ENCODE results near the gene NUDC. TPM values are rescaled to one million over a fixed set of nuclear protein-coding genes. Genes with fewer than 3 reads are reported as not detected.
A peak's percentile ranks its signal among the peaks of the same experiment; 100 is the strongest.

Gene NUDC
- total RNA-seq, 2 donors from 2014 or later = 103 to 120 TPM

GRCh38 chr1:26971590-26971989 lies 50.0 kb downstream of the NUDC start:
- Mint-ChIP-seq H3K4me3 (no peak overlapping the region), H3K27ac (no peak overlapping the region), H3K9me3 (no peaks in the 10 kb centered on the region), H3K27me3 (ENCODE audit: insufficient read depth) (peaks cover 1% of the 10 kb centered on the region), H3K4me1 (no peaks in the 10 kb centered on the region), H3K36me3 (ENCODE audit: low read depth) (no peaks in the 10 kb centered on the region)
- H3K4me1 ChIP-seq (ENCODE audit: control insufficient read depth, insufficient read depth, low read length) = no peaks in the 10 kb centered on the region
- H3K27me3 ChIP-seq (ENCODE audit: control insufficient read depth, insufficient read depth, low read length, poor library complexity, severe bottlenecking) = no peaks in the 10 kb centered on the region
- no peak overlapping the region for H3K9ac ChIP-seq (ENCODE audit: extremely low read depth, low read length, poor library complexity, severe bottlenecking)
- no peaks in the 10 kb centered on the region for H3K9me3 ChIP-seq (ENCODE audit: control insufficient read depth, low read length)
- DNase-seq = no peak
- no peaks in the 10 kb centered on the region for H3K36me3 ChIP-seq (ENCODE audit: control insufficient read depth, insufficient read depth, low read length)
- H3K4me3 ChIP-seq (ENCODE audit: low read length) = no peak overlapping the region
- no peak overlapping the region for H3K27ac ChIP-seq (ENCODE audit: low read depth, low read length)
- 87 to 100% methylated on average over 1 to 3 of the region's 3 CpGs for WGBS, 2 experiments (ENCODE audit: insufficient coverage in 1 of 2, insufficient read length in 1 of 2)
- TF ChIP-seq, protein P1, sequence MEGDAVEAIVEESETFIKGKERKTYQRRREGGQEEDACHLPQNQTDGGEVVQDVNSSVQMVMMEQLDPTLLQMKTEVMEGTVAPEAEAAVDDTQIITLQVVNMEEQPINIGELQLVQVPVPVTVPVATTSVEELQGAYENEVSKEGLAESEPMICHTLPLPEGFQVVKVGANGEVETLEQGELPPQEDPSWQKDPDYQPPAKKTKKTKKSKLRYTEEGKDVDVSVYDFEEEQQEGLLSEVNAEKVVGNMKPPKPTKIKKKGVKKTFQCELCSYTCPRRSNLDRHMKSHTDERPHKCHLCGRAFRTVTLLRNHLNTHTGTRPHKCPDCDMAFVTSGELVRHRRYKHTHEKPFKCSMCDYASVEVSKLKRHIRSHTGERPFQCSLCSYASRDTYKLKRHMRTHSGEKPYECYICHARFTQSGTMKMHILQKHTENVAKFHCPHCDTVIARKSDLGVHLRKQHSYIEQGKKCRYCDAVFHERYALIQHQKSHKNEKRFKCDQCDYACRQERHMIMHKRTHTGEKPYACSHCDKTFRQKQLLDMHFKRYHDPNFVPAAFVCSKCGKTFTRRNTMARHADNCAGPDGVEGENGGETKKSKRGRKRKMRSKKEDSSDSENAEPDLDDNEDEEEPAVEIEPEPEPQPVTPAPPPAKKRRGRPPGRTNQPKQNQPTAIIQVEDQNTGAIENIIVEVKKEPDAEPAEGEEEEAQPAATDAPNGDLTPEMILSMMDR (conservative IDR thresholded peaks at IDR 0.05) = no peak

DNA sequence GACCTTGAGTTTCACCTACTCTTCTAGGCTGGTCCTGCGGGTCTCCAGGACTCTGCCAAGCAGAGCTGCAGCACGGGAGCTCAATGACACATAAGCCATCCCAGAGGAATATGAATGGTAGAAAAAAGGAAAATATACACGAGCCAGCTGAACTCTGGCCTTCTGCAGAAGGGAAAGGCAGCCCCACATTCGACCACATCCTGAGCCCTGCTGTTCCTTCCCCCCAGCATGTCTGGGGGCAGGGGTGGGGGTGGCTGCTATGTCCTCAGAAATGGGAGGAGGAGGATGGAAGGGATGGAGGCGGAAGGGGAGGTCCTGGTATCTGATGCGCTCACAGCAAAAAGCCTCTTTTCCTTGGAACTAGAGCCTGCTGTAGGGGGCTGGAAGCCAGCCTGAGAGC lies 50.8 kb downstream of the NUDC start:
- H3K9me3 Mint-ChIP-seq = no peaks in the 10 kb centered on the region

DNA sequence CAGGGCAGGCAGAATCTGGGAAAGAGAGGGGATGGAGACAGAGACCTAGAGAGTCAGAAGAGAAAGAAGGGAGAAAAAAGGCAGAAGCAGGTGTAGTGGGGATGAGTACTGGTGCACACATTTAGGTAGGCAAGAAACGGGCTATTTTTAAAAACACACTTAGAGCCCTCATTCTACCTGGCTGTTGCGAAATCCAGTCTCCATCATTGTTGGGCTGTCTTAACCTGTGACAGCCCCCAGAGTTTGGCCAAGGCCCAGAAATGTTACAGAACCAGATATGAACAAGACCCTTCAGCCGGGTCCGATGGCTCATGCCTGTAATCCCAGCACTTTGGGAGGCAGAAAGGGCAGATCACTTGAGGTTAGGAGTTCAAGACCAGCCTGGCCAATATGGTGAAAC lies 51.3 kb downstream of the NUDC start:
- Histone ChIP-seq H3K9me3 (ENCODE audit: control insufficient read depth, low read length) (no peaks in the 10 kb centered on the region), H3K36me3 (ENCODE audit: control insufficient read depth, insufficient read depth, low read length) (no peaks in the 10 kb centered on the region), H3K4me1 (ENCODE audit: control insufficient read depth, insufficient read depth, low read length) (no peaks in the 10 kb centered on the region), H3K27me3 (ENCODE audit: control insufficient read depth, insufficient read depth, low read length, poor library complexity, severe bottlenecking) (no peaks in the 10 kb centered on the region), H3K4me3 (ENCODE audit: low read length) (no peak overlapping the region), H3K9ac (ENCODE audit: extremely low read depth, low read length, poor library complexity, severe bottlenecking) (no peak overlapping the region), H3K27ac (ENCODE audit: low read depth, low read length) (no peak overlapping the region)
- no peaks in the 10 kb centered on the region for H3K4me1 Mint-ChIP-seq
- no peak overlapping the region for H3K4me3 Mint-ChIP-seq
- WGBS, 2 experiments (ENCODE audit: insufficient coverage in 1 of 2, insufficient read length in 1 of 2) = 91 to 93% methylated on average over 3 to 4 of the region's 4 CpGs
- TF ChIP-seq, protein P1 (conservative IDR thresholded peaks at IDR 0.05) = no peak
- H3K9me3 Mint-ChIP-seq = no peaks in the 10 kb centered on the region
- H3K27ac Mint-ChIP-seq = no peak overlapping the region
- no peak for DNase-seq
- H3K36me3 Mint-ChIP-seq (ENCODE audit: low read depth) = no peaks in the 10 kb centered on the region
- no peaks in the 10 kb centered on the region for H3K27me3 Mint-ChIP-seq (ENCODE audit: insufficient read depth)

More for the DNA sequence above, 50.8 kb downstream of the NUDC start:
- H3K36me3 Mint-ChIP-seq (ENCODE audit: low read depth) = no peaks in the 10 kb centered on the region
- H3K4me3 ChIP-seq (ENCODE audit: low read length) = no peak overlapping the region
- peak; percentile 42 for DNase-seq
- H3K4me1 Mint-ChIP-seq = no peaks in the 10 kb centered on the region
- H3K27me3 Mint-ChIP-seq (ENCODE audit: insufficient read depth) = no peaks in the 10 kb centered on the region
- no peak overlapping the region for H3K27ac ChIP-seq (ENCODE audit: low read depth, low read length)
- H3K4me3 Mint-ChIP-seq = no peak overlapping the region
- no peak overlapping the region for H3K27ac Mint-ChIP-seq
- H3K4me1 ChIP-seq (ENCODE audit: control insufficient read depth, insufficient read depth, low read length) = no peaks in the 10 kb centered on the region
- TF ChIP-seq, protein P1 (conservative IDR thresholded peaks at IDR 0.05) = no peak
- H3K9ac ChIP-seq (ENCODE audit: extremely low read depth, low read length, poor library complexity, severe bottlenecking) = no peak overlapping the region
- H3K27me3 ChIP-seq (ENCODE audit: control insufficient read depth, insufficient read depth, low read length, poor library complexity, severe bottlenecking) = no peaks in the 10 kb centered on the region
- 54 to 68% methylated on average over 2 to 6 of the region's 6 CpGs for WGBS, 2 experiments (ENCODE audit: insufficient coverage in 1 of 2, insufficient read length in 1 of 2)
- no peaks in the 10 kb centered on the region for H3K9me3 ChIP-seq (ENCODE audit: control insufficient read depth, low read length)
- H3K36me3 ChIP-seq (ENCODE audit: control insufficient read depth, insufficient read depth, low read length) = no peaks in the 10 kb centered on the region

All from endodermal cell (in vitro differentiated cells).